GM10266 (cell line): ENCODE measurements around the gene LBR.

Source experiments
- DNase-seq: peaks from one replicate; pipeline ENCODE4 v3.0.0; 2012; ENCODE audit errors: extremely low spot score
- CTCF ChIP-seq: IDR thresholded peaks from 2 replicates; pipeline ENCODE4 v1.5.1; 2012; ENCODE audit warnings: mild to moderate bottlenecking, low read depth; ENCODE audit not compliant: control insufficient read depth, insufficient read depth; ENCODE audit errors: missing control alignments

Gene LBR

GRCh38 chr1:225422795-225423517 lies 4.9 kb downstream of the LBR start:
- TF ChIP-seq CTCF: no peak
- DNase-seq: no peak

DNA sequence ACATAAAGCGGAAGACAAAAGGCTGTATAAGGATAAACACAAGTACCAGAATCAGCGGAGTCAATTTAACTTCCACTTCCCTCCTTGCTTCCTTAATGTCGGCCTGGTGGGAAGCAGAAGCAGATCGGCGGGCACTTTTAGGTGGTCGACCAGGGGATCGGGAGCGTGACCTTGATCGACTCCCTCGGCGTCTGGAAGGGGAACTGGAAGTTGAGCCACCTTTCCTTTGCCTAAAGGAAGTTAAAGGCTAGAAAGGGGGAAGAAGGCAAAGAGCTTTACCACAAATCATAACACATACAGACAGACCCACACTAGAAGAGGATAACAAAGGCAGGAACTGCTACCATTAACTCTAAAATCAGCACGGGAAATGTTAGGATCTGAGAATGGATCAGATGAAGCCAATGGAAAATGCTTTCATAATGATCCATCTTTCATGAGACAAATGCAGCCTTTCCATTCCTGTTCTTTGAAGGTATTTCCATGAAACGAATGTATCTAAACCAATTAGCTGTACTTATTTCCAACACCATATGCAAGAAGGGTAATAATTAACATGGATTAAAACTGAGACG lies 5.7 kb downstream of the LBR start:
- DNase-seq: no peak
- TF ChIP-seq CTCF: no peak

DNA sequence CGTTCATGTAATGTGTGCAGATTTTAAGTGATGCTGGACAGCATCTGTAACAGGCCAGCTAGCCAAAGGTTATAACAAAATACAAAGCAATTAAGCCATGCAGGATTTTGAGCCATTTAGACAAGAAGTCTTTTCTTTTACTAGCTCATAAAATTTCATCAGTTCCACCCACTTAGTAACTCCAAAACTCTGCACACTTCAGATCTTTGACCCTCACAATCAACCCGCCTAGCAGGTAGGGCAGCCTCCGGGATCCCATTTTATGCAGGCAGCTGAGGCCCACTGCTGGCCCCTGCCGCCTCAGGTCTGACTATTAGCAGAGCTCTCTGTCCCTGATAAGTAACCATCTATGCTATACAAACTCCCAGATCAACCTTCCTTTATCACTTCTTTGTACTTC lies 9.2 kb downstream of the LBR start:
- no peak for TF ChIP-seq CTCF
- no peak for DNase-seq

DNA sequence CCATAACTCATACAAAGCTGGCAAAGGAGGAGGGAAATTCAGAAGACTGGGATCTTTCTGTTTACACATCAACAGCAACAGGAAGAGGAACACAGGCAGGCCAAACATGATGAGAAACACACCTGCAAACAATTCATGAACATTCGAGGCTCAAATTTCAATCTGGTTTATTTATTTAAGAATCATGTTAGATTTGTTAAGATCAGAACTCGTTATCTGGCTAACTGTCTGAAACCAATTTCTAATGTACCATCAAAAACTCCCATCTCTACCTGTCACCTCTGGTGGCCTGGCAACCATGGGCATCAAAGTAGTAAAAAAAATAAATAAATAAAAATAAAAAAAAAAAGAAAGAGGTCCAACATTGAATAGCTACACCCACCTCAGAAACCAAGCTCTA lies 9.8 kb downstream of the LBR start:
- DNase-seq: no peak
- no peak for TF ChIP-seq CTCF

- no peak for TF ChIP-seq CTCF
- no peak for DNase-seq
These were observed 11.7 kb downstream of the LBR start for GRCh38 chr1:225415967-225416745.

- DNase-seq: no peak
- no peak for TF ChIP-seq CTCF
These were observed 12.5 kb downstream of the LBR start for GRCh38 chr1:225415307-225415706.

GRCh38 chr1:225413708-225414375 lies 14.0 kb downstream of the LBR start:
- no peak for DNase-seq
- TF ChIP-seq CTCF: no peak
